Smooth muscle cell (in vitro differentiated cells): ENCODE data around the gene PPP1CC. TPM values are rescaled to one million over a fixed set of nuclear protein-coding genes. Genes with fewer than 3 reads are reported as not detected.

Source experiments
- DNase-seq: peaks from one replicate; lab custom pipeline; 2025; ENCODE audit not compliant: unreplicated experiment; lab: John Stamatoyannopoulos, UW
- H2AFZ ChIP-seq: fragments of 200-600 bp; sonication (generic); 2 replicates; pipeline ENCODE4 v1.6.0; 2016; ENCODE audit warnings: antibody characterized with exemption, low read depth, mild to moderate bottlenecking
- H3F3A ChIP-seq: fragments of 200-600 bp; sonication (generic); 2 replicates; pipeline ENCODE4 v1.6.0; 2017; ENCODE audit warnings: antibody characterized with exemption, low read depth
- H3K27ac ChIP-seq: fragments of 200-600 bp; sonication (generic); 2 replicates; pipeline ENCODE4 v1.5.1; 2016; ENCODE audit warnings: low read depth, mild to moderate bottlenecking
- H3K27me3 ChIP-seq: fragments of 200-600 bp; sonication (generic); 2 replicates; pipeline ENCODE4 v1.6.1; 2016; ENCODE audit warnings: low read depth, mild to moderate bottlenecking
- H3K36me3 ChIP-seq: fragments of 200-600 bp; sonication (generic); 2 replicates; pipeline ENCODE4 v1.5.1; 2016; ENCODE audit warnings: low read depth
- H3K4me1 ChIP-seq: fragments of 200-600 bp; sonication (generic); 2 replicates; pipeline ENCODE4 v1.5.1; 2016; ENCODE audit warnings: low read depth
- H3K4me2 ChIP-seq: fragments of 200-600 bp; sonication (generic); 2 replicates; pipeline ENCODE4 v1.6.0; 2016; ENCODE audit warnings: mild to moderate bottlenecking
- H3K4me3 ChIP-seq: fragments of 200-600 bp; sonication (generic); 2 replicates; pipeline ENCODE4 v1.5.1; 2016; ENCODE audit warnings: mild to moderate bottlenecking
- H3K79me2 ChIP-seq: fragments of 200-600 bp; sonication (generic); 2 replicates; pipeline ENCODE4 v1.6.0; 2016; ENCODE audit warnings: low read depth, mild to moderate bottlenecking
- H3K9ac ChIP-seq: fragments of 200-600 bp; sonication (generic); 2 replicates; pipeline ENCODE4 v1.6.0; 2016; ENCODE audit warnings: low read depth
- H3K9me3 ChIP-seq: fragments of 200-600 bp; sonication (generic); replicated peaks from 2 replicates; pipeline ENCODE4 v1.5.1; 2016; ENCODE audit warnings: low read depth
- H4K20me1 ChIP-seq: fragments of 200-600 bp; sonication (generic); 2 replicates; pipeline ENCODE4 v1.6.0; 2016; ENCODE audit warnings: low read depth
- CTCF ChIP-seq: fragments of 200-600 bp; sonication (generic); IDR thresholded peaks from 2 replicates; pipeline ENCODE4 v1.5.1; 2017; ENCODE audit warnings: borderline replicate concordance, mild to moderate bottlenecking, antibody characterized with exemption; ENCODE audit not compliant: insufficient read depth, poor library complexity, severe bottlenecking
- WGBS: methylation state at CpG from one replicate; pipeline ENCODE4 v1.1.7; 2016; ENCODE audit warnings: low lambda C conversion rate; 5-methylcytosine and 5-hydroxymethylcytosine counted together
- polyA plus RNA-seq: library from polyadenylated mRNA; unstranded; fragments of >200 nt; fragmentation: Nextera tagmentation; extraction: Ambion mirVana; gene quantifications from 2 replicates; pipeline ENCODE4 v1.2.1, GENCODE V29; 2016
- total RNA-seq: library from RNA; depleted of rRNA; stranded (reverse); fragments of >200 nt; gene quantifications from 2 replicates; pipeline ENCODE4 v1.2.3, GENCODE V29; 2014

The PPP1CC gene
- total and polyA plus RNA-seq, 2 experiments from 2014 or later: 34.9 to 105 TPM

DNA sequence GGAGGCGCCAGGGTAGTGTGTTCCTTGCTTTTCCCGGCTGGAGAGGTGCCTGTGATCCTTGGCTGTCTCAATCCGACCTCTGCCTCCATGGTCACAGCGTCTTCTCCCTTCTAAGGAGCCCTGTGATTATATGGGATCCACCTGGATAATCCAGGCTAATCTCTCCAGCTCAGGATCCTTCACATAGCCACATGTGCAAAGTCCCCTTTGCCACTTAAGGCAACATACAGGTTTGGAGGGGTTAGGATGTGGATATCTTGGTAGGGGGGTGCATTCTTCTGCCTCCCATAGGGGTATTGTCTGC lies 52.6 kb downstream of the PPP1CC start:
- Histone ChIP-seq H3K9ac (no peak overlapping the region), H3K4me2 (peak overlapping the region; percentile 95), H3K27me3 (no peaks in the 10 kb centered on the region), H3K36me3 (no peaks in the 10 kb centered on the region), H3K4me3 (no peak overlapping the region), H2AFZ (peak overlapping the region; percentile 93), H4K20me1 (no peaks in the 10 kb centered on the region), H3F3A (no peaks in the 10 kb centered on the region), H3K27ac (no peak overlapping the region), H3K4me1 (peaks cover 9% of the 10 kb centered on the region), H3K79me2 (no peaks in the 10 kb centered on the region), H3K9me3 (no peaks in the 10 kb centered on the region)
- no peak for TF ChIP-seq CTCF
- DNase-seq: no peak
- WGBS: 57% methylated on average over 4 of the region's 4 CpGs

DNA sequence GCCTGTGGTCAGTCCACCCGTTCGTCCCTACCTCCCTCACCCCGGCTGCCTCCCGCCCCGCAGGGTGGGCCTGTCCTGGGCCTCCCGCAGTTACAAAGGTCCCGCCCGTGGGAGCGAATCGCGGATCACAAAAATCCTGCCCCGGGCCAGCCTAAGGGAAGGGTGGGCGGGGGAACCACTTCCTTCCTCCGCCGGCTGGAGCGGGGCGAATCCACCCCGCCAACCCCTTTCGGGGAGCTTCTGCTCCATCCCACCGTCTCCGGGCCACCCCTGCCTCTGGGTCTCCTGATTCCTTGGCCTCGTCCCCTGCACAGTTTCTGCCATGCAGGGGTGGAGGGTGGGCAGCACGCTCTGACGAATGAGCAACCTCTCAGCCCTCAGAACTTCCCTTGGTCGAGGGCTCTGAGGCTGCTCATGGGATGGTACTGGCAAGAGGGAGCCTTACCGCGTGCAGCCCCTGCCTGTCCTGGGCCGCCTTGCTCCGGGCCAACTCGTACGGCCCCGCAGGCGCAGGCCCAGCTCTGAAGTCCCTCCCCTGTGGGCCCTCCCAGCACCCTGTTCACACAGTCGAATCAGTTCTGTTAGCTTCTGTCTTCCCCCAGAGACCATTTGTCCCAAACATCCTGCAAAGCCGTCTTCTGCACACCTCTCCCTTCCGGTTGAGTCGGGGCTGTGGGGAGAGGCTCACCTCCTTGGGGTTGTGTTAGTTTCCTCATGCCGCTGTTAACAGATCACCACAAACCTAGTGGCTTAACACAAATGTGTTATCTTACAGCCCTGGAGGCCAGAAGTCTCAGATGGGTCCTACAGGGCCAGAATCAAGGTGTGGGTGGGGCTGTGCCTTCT lies 53.2 kb downstream of the PPP1CC start:
- peak overlapping the region; percentile 93 for H2AFZ ChIP-seq
- H4K20me1 ChIP-seq: no peaks in the 10 kb centered on the region
- no peaks in the 10 kb centered on the region for H3K27me3 ChIP-seq
- peak overlapping the region; percentile 95 for H3K4me2 ChIP-seq
- no peaks in the 10 kb centered on the region for H3F3A ChIP-seq
- no peaks in the 10 kb centered on the region for H3K79me2 ChIP-seq
- DNase-seq: peak; percentile 54
- WGBS: 11% methylated on average over 19 of the region's 38 CpGs
- no peaks in the 10 kb centered on the region for H3K36me3 ChIP-seq
- H3K27ac ChIP-seq: no peak overlapping the region
- peaks cover 9% of the 10 kb centered on the region for H3K4me1 ChIP-seq
- H3K9me3 ChIP-seq: no peaks in the 10 kb centered on the region
- no peak overlapping the region for H3K9ac ChIP-seq
- peak overlapping the region; percentile 67 for H3K4me3 ChIP-seq
- no peak for TF ChIP-seq CTCF

- WGBS: 10% methylated on average over 38 of the region's 64 CpGs
- TF ChIP-seq CTCF: no peak
- Histone ChIP-seq H3K36me3 (no peaks in the 10 kb centered on the region), H3K4me2 (peak within 1 kb of the TSS; percentile 95), H3K79me2 (no peaks in the 10 kb centered on the region), H3K4me1 (peaks cover 9% of the 10 kb centered on the region), H3F3A (no peaks in the 10 kb centered on the region), H3K27me3 (no peaks in the 10 kb centered on the region), H2AFZ (peak within 1 kb of the TSS; percentile 93), H3K9ac (no peak within 1 kb of the TSS), H3K27ac (no peak within 1 kb of the TSS), H3K4me3 (peak within 1 kb of the TSS; percentile 67), H3K9me3 (no peaks in the 10 kb centered on the region), H4K20me1 (no peaks in the 10 kb centered on the region)
- peak; percentile 54 for DNase-seq
Observed at GRCh38 chr12:110688446-110689280, 54.0 kb downstream of the PPP1CC start, which contains the start of gene HVCN1. HVCN1 (minus strand) TSS chr12:110689115; CDS start chr12:110683245, 5,870 bp downstream.
